A549 (cell line): Measurements from ENCODE around the gene ZNF107.

Experiments
- EP300 ChIP-seq, 2 experiments: fragments of >200 bp; sonication (Bioruptor Twin); formaldehyde crosslinking; IDR thresholded peaks; 2 replicates in 1 of 2; 3 replicates in 1 of 2; pipeline ENCODE4 v1.6.1; 2016 to 2017
- HDAC2 ChIP-seq: fragments of 200-600 bp; sonication (generic); IDR thresholded peaks from 2 replicates; pipeline ENCODE4 v1.6.1; 2016
- KDM1A ChIP-seq: fragments of 200-600 bp; sonication (generic); IDR thresholded peaks from 2 replicates; pipeline ENCODE4 v1.6.1; 2016; ENCODE audit warnings: low read depth, mild to moderate bottlenecking
- MAFK ChIP-seq: fragments of 450-650 bp; IDR thresholded peaks from 2 replicates; pipeline ENCODE4 v1.6.1; 2014; ENCODE audit not compliant: partially characterized antibody
- NFE2L2 ChIP-seq: fragments of 150-350 bp; conservative IDR thresholded peaks from 2 replicates; pipeline ENCODE4 v1.6.1; 2014; ENCODE audit warnings: low read length
- PHF8 ChIP-seq: fragments of 200-600 bp; sonication (generic); IDR thresholded peaks from 2 replicates; pipeline ENCODE4 v1.6.1; 2016; ENCODE audit warnings: low read depth, mild to moderate bottlenecking, antibody characterized with exemption, moderate library complexity, borderline replicate concordance
- POLR2A ChIP-seq: IDR thresholded peaks from 2 replicates; pipeline ENCODE4 v1.6.1; 2012; ENCODE audit warnings: mild to moderate bottlenecking, low read length
- ZNF302 ChIP-seq: fragments of 250-450 bp; sonication (Bioruptor Pico); IDR thresholded peaks from 2 replicates; pipeline ENCODE4 v1.9.0; 2021; ENCODE audit warnings: inconsistent platforms, mild to moderate bottlenecking, moderate library complexity
- TF ChIP-seq, protein P1 (sequence below): fragments of >200 bp; sonication (Bioruptor Twin); formaldehyde crosslinking; IDR thresholded peaks from 3 replicates; pipeline ENCODE4 v1.5.1; 2016
- TF ChIP-seq, protein P2 (sequence below): fragments of 150-350 bp; IDR thresholded peaks from 2 replicates; pipeline ENCODE4 v1.6.1; 2014; ENCODE audit warnings: low read depth, mild to moderate bottlenecking, low read length

DNA sequence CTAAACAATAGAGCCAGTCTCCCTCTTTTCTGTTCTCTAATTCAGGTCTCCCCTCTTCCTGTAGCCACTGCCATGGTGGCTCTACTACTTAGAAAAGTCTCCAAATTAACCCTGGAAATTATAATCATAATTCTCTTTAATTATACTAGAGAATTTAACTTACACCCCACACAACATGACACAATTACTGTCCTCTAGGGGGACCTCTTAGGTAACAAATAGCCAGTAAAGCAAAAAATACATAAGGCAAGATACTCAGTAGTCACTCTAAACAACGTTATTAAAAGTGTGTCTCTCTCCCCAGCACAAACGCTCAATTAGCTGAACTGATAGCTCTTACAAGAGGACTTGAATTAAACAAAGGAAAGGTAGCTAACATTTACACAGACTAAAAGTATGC is 44.3 kb upstream of the ZNF107 start:
- TF ChIP-seq, protein P1, sequence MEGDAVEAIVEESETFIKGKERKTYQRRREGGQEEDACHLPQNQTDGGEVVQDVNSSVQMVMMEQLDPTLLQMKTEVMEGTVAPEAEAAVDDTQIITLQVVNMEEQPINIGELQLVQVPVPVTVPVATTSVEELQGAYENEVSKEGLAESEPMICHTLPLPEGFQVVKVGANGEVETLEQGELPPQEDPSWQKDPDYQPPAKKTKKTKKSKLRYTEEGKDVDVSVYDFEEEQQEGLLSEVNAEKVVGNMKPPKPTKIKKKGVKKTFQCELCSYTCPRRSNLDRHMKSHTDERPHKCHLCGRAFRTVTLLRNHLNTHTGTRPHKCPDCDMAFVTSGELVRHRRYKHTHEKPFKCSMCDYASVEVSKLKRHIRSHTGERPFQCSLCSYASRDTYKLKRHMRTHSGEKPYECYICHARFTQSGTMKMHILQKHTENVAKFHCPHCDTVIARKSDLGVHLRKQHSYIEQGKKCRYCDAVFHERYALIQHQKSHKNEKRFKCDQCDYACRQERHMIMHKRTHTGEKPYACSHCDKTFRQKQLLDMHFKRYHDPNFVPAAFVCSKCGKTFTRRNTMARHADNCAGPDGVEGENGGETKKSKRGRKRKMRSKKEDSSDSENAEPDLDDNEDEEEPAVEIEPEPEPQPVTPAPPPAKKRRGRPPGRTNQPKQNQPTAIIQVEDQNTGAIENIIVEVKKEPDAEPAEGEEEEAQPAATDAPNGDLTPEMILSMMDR: no peak
- TF ChIP-seq POLR2A (no peak), MAFK (no peak), KDM1A (no peak), PHF8 (no peak), NFE2L2 (no peak), ZNF302 (CRISPR knock-in tag) (no peak), EP300 (IDR thresholded peaks at IDR 0.05) (no peak), HDAC2 (no peak)
- TF ChIP-seq, protein P2, sequence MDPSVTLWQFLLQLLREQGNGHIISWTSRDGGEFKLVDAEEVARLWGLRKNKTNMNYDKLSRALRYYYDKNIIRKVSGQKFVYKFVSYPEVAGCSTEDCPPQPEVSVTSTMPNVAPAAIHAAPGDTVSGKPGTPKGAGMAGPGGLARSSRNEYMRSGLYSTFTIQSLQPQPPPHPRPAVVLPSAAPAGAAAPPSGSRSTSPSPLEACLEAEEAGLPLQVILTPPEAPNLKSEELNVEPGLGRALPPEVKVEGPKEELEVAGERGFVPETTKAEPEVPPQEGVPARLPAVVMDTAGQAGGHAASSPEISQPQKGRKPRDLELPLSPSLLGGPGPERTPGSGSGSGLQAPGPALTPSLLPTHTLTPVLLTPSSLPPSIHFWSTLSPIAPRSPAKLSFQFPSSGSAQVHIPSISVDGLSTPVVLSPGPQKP: no peak
